Endothelial cell of umbilical vein (primary cell): ENCODE results near the gene ASNS. TPM values are rescaled to one million over a fixed set of nuclear protein-coding genes. Genes with fewer than 3 reads are reported as not detected.

Experiments used
- BruUV-seq: library from RNA; stranded (reverse); fragments of 400-500 nt; replicated peaks from 2 replicates; lab custom pipeline; 2021; lab: Mats Ljungman, UMichigan
- CTCF ChIA-PET: fragments of 300-600, 350-600 bp; sonication (Branson Sonifier 250); formaldehyde crosslinking; loops from one replicate; lab custom pipeline; 2021; ENCODE audit warnings: antibody characterized with exemption, inconsistent platforms; lab: Charles Lee
- POLR2A ChIA-PET: fragments of 300-600, 350-600 bp; sonication (Branson Sonifier 250); formaldehyde crosslinking; loops from one replicate; lab custom pipeline; 2021; ENCODE audit warnings: antibody characterized with exemption, inconsistent platforms; lab: Charles Lee
- DNase-seq: peaks from one replicate; pipeline ENCODE4 v3.0.0-alpha.2; 2011; ENCODE audit warnings: low read depth, low spot score
- FAIRE-seq: peaks from 2 replicates; lab custom pipeline; 2011; peaks lifted over from hg19 to GRCh38; lab: Jason Lieb, UNC
- H2AFZ ChIP-seq: 2 replicates; pipeline ENCODE4 v1.6.0; 2012; ENCODE audit warnings: low read depth, low read length, control low read depth, inconsistent platforms
- H3K27ac ChIP-seq: 2 replicates; pipeline ENCODE4 v1.5.1; 2011; ENCODE audit warnings: low read depth, mild to moderate bottlenecking, control low read depth, low read length, moderate library complexity; ENCODE audit not compliant: insufficient read depth
- H3K27me3 ChIP-seq, 2 experiments: 2 replicates each; pipeline versions ENCODE4 v1.6.0 to v1.6.1; 2011; ENCODE audit warnings: low read length in 2 of 2, mixed read lengths in 1 of 2; ENCODE audit not compliant: control insufficient read depth in 2 of 2, insufficient read depth in 2 of 2
- H3K36me3 ChIP-seq, 2 experiments: 2 replicates in 1 of 2; 3 replicates in 1 of 2; pipeline ENCODE4 v1.5.1; 2011; ENCODE audit warnings: low read length in 2 of 2, mild to moderate bottlenecking in 1 of 2, moderate library complexity in 1 of 2; ENCODE audit not compliant: control insufficient read depth in 2 of 2, insufficient read depth in 2 of 2; ENCODE audit errors: extremely low read depth in 1 of 2
- H3K4me1 ChIP-seq: 3 replicates; pipeline ENCODE4 v1.5.1; 2011; ENCODE audit warnings: mild to moderate bottlenecking, low read length; ENCODE audit not compliant: control insufficient read depth, insufficient read depth; ENCODE audit errors: extremely low read depth
- H3K4me2 ChIP-seq: 2 replicates; pipeline ENCODE4 v1.6.1; 2011; ENCODE audit warnings: low read length, control low read depth, mixed read lengths; ENCODE audit not compliant: insufficient read depth
- H3K4me3 ChIP-seq, 3 experiments: fragments of 200-600 bp in 1 of 3; sonication (generic), shearing (Covaris generic) in 1 of 3; replicated peaks in 1 of 3; 2 replicates each; pipeline ENCODE4 v1.5.1; 2011 to 2016; ENCODE audit warnings: control low read depth in 3 of 3, low read length in 3 of 3, mild to moderate bottlenecking in 2 of 3, inconsistent platforms in 1 of 3, low read depth in 1 of 3, moderate library complexity in 1 of 3; ENCODE audit not compliant: insufficient read depth in 1 of 3
- H3K79me2 ChIP-seq: 2 replicates; pipeline ENCODE4 v1.6.0; 2012; ENCODE audit warnings: low read length, inconsistent platforms; ENCODE audit not compliant: control insufficient read depth, insufficient read depth
- H3K9ac ChIP-seq: replicated peaks from 2 replicates; pipeline ENCODE3; 2011; ENCODE audit warnings: low read length, control low read depth; ENCODE audit not compliant: insufficient read depth; ENCODE audit errors: extremely low read depth
- H3K9me1 ChIP-seq: replicated peaks from 3 replicates; pipeline ENCODE4 v1.6.0; 2011; ENCODE audit warnings: mild to moderate bottlenecking, low read length; ENCODE audit not compliant: control insufficient read depth, insufficient read depth; ENCODE audit errors: extremely low read depth
- H3K9me3 ChIP-seq: replicated peaks from 2 replicates; pipeline ENCODE4 v1.5.1; 2012; ENCODE audit warnings: low read length, inconsistent platforms; ENCODE audit not compliant: control insufficient read depth, insufficient read depth
- H4K20me1 ChIP-seq: replicated peaks from 2 replicates; pipeline ENCODE3; 2011; ENCODE audit warnings: mild to moderate bottlenecking, low read length; ENCODE audit not compliant: control insufficient read depth, insufficient read depth; ENCODE audit errors: extremely low read depth
- EZH2 ChIP-seq: IDR thresholded peaks from 2 replicates; pipeline ENCODE4 v1.6.1; 2012; ENCODE audit warnings: borderline replicate concordance, low read depth, mild to moderate bottlenecking, moderate library complexity, low read length, inconsistent platforms; ENCODE audit not compliant: severe bottlenecking
- FOS ChIP-seq: IDR thresholded peaks from 2 replicates; pipeline ENCODE4 v1.6.1; 2011; ENCODE audit warnings: mild to moderate bottlenecking, low read length, moderate library complexity, borderline replicate concordance; ENCODE audit not compliant: insufficient read depth
- GATA2 ChIP-seq: IDR thresholded peaks from 2 replicates; pipeline ENCODE4 v1.7.0; 2011; ENCODE audit warnings: low read depth, mild to moderate bottlenecking, moderate library complexity, mixed read lengths, low read length; ENCODE audit not compliant: insufficient read length, insufficient read depth
- JUN ChIP-seq: IDR thresholded peaks from 2 replicates; pipeline ENCODE4 v1.6.1; 2011; ENCODE audit warnings: borderline replicate concordance, low read depth; ENCODE audit not compliant: insufficient read length, insufficient read depth
- MYC ChIP-seq: IDR thresholded peaks from one replicate; pipeline ENCODE4 v1.6.1; 2011; ENCODE audit warnings: mild to moderate bottlenecking, low read depth, low read length
- POLR2A ChIP-seq: IDR thresholded peaks from 2 replicates; pipeline ENCODE4 v1.6.1; 2012; ENCODE audit warnings: low read depth, mild to moderate bottlenecking, control low read depth, low read length
- POLR2AphosphoS5 ChIP-seq: IDR thresholded peaks from 2 replicates; pipeline ENCODE4 v1.6.1; 2012; ENCODE audit warnings: low read depth, mild to moderate bottlenecking, control low read depth, low read length, moderate library complexity; ENCODE audit not compliant: insufficient read depth
- dilution Hi-C: fragments of 300-500 bp; cut with MboI; formaldehyde crosslinking; loops from one replicate; pipeline ENCODE4 v1.15.0; 2019; ENCODE audit warnings: low sequenced_read_pairs; ENCODE audit not compliant: extremely low pct_ligation_motif_present
- intact Hi-C: fragments of 100-400 bp; cut with micrococcal nuclease; formaldehyde crosslinking; loops from one replicate; pipeline ENCODE4 v1.10.0; 2022
- polyA plus RNA-seq, 4 experiments: library from polyadenylated mRNA; depleted of rRNA in 3 of 4; stranded (reverse) in 3 of 4; unstranded in 1 of 4; fragments of >200 nt; gene quantifications; 2 replicates each; pipeline versions ENCODE4 v1.2.1 to v1.2.3, GENCODE V29; 2011 to 2012; ENCODE audit warnings: missing spikeins in 1 of 4
- total RNA-seq: library from RNA; stranded (reverse); gene quantifications from 2 replicates; pipeline ENCODE4 v1.2.3, GENCODE V29; 2021
- TF ChIP-seq, protein P1 (sequence below), 2 donors: IDR thresholded peaks; 1 replicate in 1 of 2; 2 replicates in 1 of 2; pipeline ENCODE4 v1.5.1; 2011; ENCODE audit warnings: low read length in 2 of 2, mild to moderate bottlenecking in 2 of 2, moderate library complexity in 2 of 2, control low read depth in 1 of 2, inconsistent platforms in 1 of 2, low read depth in 1 of 2; ENCODE audit not compliant: insufficient read depth in 1 of 2; ENCODE audit errors: extremely low read depth in 1 of 2
- TF ChIP-seq, protein P2 (sequence below): IDR thresholded peaks from 2 replicates; pipeline ENCODE4 v1.6.1; 2011; ENCODE audit not compliant: insufficient read depth, insufficient read length

The ASNS gene
- total and polyA plus RNA-seq, 2 donors (not counting 3 experiments of a cell fraction or from before 2014, with no cell fraction given) = 5.1 to 15.0 TPM

- Histone ChIP-seq H4K20me1 (no peaks in the 10 kb centered on the region), H3K4me1 (peaks cover 3% of the 10 kb centered on the region), H3K9me3 (no peaks in the 10 kb centered on the region), H2AFZ (no peak overlapping the region), H3K27me3 (no peaks in the 10 kb centered on the region), H3K4me2 (no peak overlapping the region), H3K36me3 (no peaks in the 10 kb centered on the region), H3K9me1 (no peaks in the 10 kb centered on the region), H3K27ac (no peak overlapping the region), H3K4me3 (no peak overlapping the region), H3K9ac (no peak overlapping the region), H3K79me2 (no peaks in the 10 kb centered on the region)
- ChIA-PET POLR2A (no interaction called here), CTCF (no interaction called here)
- dilution Hi-C loops (no loop called here), intact Hi-C loops (no loop called here)
- FAIRE-seq (no peak), DNase-seq (no peak)
- no TSS peak for BruUV-seq
- TF ChIP-seq FOS (no peak), MYC (no peak), POLR2AphosphoS5 (no peak), GATA2 (no peak), EZH2 (no peak), POLR2A (no peak), JUN (no peak)
- TF ChIP-seq, protein P1, sequence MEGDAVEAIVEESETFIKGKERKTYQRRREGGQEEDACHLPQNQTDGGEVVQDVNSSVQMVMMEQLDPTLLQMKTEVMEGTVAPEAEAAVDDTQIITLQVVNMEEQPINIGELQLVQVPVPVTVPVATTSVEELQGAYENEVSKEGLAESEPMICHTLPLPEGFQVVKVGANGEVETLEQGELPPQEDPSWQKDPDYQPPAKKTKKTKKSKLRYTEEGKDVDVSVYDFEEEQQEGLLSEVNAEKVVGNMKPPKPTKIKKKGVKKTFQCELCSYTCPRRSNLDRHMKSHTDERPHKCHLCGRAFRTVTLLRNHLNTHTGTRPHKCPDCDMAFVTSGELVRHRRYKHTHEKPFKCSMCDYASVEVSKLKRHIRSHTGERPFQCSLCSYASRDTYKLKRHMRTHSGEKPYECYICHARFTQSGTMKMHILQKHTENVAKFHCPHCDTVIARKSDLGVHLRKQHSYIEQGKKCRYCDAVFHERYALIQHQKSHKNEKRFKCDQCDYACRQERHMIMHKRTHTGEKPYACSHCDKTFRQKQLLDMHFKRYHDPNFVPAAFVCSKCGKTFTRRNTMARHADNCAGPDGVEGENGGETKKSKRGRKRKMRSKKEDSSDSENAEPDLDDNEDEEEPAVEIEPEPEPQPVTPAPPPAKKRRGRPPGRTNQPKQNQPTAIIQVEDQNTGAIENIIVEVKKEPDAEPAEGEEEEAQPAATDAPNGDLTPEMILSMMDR (IDR thresholded peaks at IDR 0.05; ENCODE audit: extremely low read depth in 1 of 2, insufficient read depth in 1 of 2, low read depth in 1 of 2, low read length in 2 of 2) = no peak
- TF ChIP-seq, protein P2, sequence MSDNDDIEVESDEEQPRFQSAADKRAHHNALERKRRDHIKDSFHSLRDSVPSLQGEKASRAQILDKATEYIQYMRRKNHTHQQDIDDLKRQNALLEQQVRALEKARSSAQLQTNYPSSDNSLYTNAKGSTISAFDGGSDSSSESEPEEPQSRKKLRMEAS = no peak
Measured at GRCh38 chr7:97868314-97868713, 3.9 kb downstream of the ASNS start.
